Ishikawa (cell line): ENCODE results near the gene LIMA1.
A peak's percentile ranks its signal among the peaks of the same experiment; 100 is the strongest.

Source experiments
- CEBPB ChIP-seq: IDR thresholded peaks from 2 replicates; pipeline ENCODE4 v1.6.1; 2012
- CREB1 ChIP-seq: IDR thresholded peaks from 2 replicates; pipeline ENCODE4 v1.6.1; 2012; ENCODE audit warnings: low read depth
- EGR1 ChIP-seq: IDR thresholded peaks from 2 replicates; pipeline ENCODE4 v1.6.1; 2012
- EP300 ChIP-seq: IDR thresholded peaks from 2 replicates; pipeline ENCODE4 v1.6.1; 2012; ENCODE audit warnings: borderline replicate concordance
- FOXM1 ChIP-seq: IDR thresholded peaks from 2 replicates; pipeline ENCODE4 v1.6.1; 2012; ENCODE audit warnings: low read depth, borderline replicate concordance
- NFIC ChIP-seq: IDR thresholded peaks from 2 replicates; pipeline ENCODE4 v1.6.1; 2012
- RAD21 ChIP-seq: IDR thresholded peaks from 2 replicates; pipeline ENCODE4 v1.6.1; 2012; ENCODE audit warnings: low read depth
- TAF1 ChIP-seq: IDR thresholded peaks from 2 replicates; pipeline ENCODE4 v1.6.1; 2012; ENCODE audit warnings: low read depth, mild to moderate bottlenecking
- TCF12 ChIP-seq: IDR thresholded peaks from 2 replicates; pipeline ENCODE4 v1.6.1; 2012; ENCODE audit warnings: low read depth
- TEAD4 ChIP-seq: IDR thresholded peaks from 2 replicates; pipeline ENCODE4 v1.6.1; 2012
- YY1 ChIP-seq: IDR thresholded peaks from 2 replicates; pipeline ENCODE4 v1.6.1; 2012; ENCODE audit warnings: low read depth
- ZBTB7A ChIP-seq: IDR thresholded peaks from 2 replicates; pipeline ENCODE4 v1.6.1; 2012; ENCODE audit warnings: low read depth
- TF ChIP-seq, protein P1 (sequence below): IDR thresholded peaks from 2 replicates; pipeline ENCODE4 v1.6.1; 2012
- TF ChIP-seq, protein P2 (sequence below): IDR thresholded peaks from 2 replicates; pipeline ENCODE4 v1.6.1; 2012; ENCODE audit warnings: low read depth, mild to moderate bottlenecking
- TF ChIP-seq, protein P3 (sequence below): IDR thresholded peaks from 2 replicates; pipeline ENCODE4 v1.6.1; 2012

LIMA1 gene

DNA sequence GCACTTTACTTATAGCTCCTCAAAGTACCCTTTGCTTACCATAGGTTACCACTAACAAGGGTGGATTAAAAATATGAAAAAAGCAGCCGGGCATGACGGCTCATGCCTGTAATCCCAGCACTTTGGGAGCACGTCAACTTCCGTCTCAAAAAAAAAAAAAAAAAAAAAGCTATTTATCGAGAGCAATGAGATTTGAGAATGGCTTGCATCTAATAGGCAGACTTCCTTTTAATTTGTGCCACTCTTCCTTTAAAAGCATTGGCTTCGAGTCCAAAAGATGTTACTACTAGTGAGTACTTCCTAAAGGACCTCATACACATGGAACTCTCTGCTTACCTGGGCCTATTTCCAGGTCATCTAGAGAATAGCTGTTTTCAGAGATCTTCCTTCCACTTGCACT is 77.7 kb downstream of the LIMA1 start:
- TF ChIP-seq TEAD4: no peak
- TF ChIP-seq YY1: no peak
- TF ChIP-seq NFIC: no peak
- TF ChIP-seq, protein P1, sequence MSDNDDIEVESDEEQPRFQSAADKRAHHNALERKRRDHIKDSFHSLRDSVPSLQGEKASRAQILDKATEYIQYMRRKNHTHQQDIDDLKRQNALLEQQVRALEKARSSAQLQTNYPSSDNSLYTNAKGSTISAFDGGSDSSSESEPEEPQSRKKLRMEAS: no peak
- no peak for TF ChIP-seq TAF1
- TF ChIP-seq EP300: no peak
- TF ChIP-seq CREB1: no peak
- no peak for TF ChIP-seq EGR1
- TF ChIP-seq, protein P2, sequence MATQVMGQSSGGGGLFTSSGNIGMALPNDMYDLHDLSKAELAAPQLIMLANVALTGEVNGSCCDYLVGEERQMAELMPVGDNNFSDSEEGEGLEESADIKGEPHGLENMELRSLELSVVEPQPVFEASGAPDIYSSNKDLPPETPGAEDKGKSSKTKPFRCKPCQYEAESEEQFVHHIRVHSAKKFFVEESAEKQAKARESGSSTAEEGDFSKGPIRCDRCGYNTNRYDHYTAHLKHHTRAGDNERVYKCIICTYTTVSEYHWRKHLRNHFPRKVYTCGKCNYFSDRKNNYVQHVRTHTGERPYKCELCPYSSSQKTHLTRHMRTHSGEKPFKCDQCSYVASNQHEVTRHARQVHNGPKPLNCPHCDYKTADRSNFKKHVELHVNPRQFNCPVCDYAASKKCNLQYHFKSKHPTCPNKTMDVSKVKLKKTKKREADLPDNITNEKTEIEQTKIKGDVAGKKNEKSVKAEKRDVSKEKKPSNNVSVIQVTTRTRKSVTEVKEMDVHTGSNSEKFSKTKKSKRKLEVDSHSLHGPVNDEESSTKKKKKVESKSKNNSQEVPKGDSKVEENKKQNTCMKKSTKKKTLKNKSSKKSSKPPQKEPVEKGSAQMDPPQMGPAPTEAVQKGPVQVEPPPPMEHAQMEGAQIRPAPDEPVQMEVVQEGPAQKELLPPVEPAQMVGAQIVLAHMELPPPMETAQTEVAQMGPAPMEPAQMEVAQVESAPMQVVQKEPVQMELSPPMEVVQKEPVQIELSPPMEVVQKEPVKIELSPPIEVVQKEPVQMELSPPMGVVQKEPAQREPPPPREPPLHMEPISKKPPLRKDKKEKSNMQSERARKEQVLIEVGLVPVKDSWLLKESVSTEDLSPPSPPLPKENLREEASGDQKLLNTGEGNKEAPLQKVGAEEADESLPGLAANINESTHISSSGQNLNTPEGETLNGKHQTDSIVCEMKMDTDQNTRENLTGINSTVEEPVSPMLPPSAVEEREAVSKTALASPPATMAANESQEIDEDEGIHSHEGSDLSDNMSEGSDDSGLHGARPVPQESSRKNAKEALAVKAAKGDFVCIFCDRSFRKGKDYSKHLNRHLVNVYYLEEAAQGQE: no peak
- no peak for TF ChIP-seq RAD21
- TF ChIP-seq, protein P3, sequence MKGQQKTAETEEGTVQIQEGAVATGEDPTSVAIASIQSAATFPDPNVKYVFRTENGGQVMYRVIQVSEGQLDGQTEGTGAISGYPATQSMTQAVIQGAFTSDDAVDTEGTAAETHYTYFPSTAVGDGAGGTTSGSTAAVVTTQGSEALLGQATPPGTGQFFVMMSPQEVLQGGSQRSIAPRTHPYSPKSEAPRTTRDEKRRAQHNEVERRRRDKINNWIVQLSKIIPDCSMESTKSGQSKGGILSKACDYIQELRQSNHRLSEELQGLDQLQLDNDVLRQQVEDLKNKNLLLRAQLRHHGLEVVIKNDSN: no peak
- TF ChIP-seq ZBTB7A: no peak
- no peak for TF ChIP-seq TCF12
- TF ChIP-seq FOXM1: no peak

DNA sequence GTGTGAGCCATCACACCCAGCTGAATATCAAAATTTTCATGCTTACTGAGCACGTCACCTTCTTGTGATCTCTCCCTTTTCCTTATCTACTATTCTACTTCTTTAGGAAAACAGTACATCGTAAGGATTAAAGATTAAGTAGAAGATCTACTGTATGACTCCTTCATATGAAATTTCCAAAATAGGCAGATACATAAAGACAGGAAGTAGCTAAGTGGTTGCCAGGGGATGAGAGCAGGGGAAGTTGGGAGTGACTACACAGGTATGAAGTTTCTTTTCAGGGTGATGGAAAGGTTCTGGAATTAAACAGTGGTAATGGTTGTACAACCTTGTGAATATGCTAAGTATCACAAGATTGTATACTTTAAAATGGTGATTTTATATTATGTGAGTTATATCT is 79.6 kb downstream of the LIMA1 start:
- TF ChIP-seq YY1: no peak
- TF ChIP-seq, protein P3: no peak

DNA sequence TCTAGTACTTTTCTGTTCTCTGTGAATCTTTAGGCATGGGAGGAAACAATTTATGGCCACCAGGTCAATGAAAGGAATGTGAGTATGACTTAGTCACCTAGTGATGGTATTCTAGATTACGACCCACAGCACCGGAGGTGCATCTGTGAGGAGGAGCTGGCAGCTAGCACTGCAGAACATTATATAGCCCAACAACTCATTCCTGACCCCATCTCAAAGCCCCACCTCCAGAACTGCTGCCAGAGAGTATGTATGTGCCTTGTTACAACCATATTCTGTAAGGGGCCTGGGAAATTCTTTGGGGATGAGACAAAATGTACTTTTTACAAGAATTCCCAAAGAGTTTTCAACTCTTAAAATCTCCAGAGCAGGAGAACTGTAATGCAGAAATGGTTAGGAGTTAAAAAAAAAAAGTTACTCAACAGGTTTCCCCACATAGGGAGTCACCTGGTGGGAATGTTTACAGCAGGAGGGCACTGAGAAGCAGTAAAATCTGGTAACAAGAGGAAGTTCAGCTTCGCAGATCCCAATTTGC is 81.3 kb downstream of the LIMA1 start:
- TF ChIP-seq ZBTB7A: no peak
- peak; percentile 83 for TF ChIP-seq TCF12
- TF ChIP-seq CEBPB: peak; percentile 75; the same call in 1 of the 2 replicates
- peak; percentile 87; the same call in 1 of the 2 replicates for TF ChIP-seq TEAD4
- TF ChIP-seq FOXM1: peak; percentile 77
- TF ChIP-seq, protein P1: peak; percentile 70; the same call in 1 of the 2 replicates
- TF ChIP-seq CREB1: no peak
- TF ChIP-seq, protein P2: no peak; the same call in 1 of the 2 replicates
- TF ChIP-seq EP300: peak; percentile 82
- no peak for TF ChIP-seq YY1
- TF ChIP-seq, protein P3: peak; percentile 80
- TF ChIP-seq EGR1: no peak
- TF ChIP-seq NFIC: peak; percentile 74
- peak; percentile 34; the same call in 1 of the 2 replicates for TF ChIP-seq RAD21
- TF ChIP-seq TAF1: no peak

DNA sequence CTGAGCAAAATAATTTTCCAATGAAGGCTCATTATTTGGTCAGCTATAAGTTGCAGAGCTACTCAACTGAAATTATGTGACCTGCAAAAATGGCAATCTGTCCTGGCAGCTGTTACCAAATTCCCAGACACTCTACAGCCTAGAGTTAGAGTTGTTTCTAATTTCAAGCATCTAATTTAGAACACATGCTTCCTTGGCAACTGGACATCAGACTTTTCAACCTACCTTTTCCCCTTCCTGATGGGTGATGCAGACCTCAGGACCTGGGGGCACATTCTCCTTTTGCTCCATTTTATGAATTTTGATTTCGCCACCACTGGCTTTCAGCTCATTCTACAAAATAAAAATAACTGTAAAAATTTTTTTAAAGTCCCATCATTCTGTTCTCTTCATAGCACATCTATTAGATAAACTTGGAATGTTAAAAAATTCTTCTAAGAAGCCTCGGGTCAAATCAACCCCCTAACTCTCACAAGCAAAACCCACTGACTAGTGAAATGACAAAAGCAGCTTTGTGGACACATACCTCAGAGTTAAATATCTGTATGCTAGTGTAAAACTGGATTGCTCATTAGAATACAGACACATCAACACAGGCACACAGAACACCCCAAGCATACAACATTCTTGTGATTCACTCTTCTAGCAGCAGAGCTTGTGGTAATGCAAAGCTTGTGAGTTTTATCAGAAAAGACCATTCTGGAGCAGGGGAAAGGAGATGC is 82.6 kb downstream of the LIMA1 start:
- TF ChIP-seq, protein P3: no peak
- no peak for TF ChIP-seq EGR1
- TF ChIP-seq EP300: no peak
- no peak for TF ChIP-seq ZBTB7A
- no peak for TF ChIP-seq TCF12
- TF ChIP-seq TAF1: no peak
- TF ChIP-seq CEBPB: no peak
- TF ChIP-seq YY1: no peak
- TF ChIP-seq, protein P2: no peak
